Measurements from ENCODE around the gene BRAP.
"Not testable (repeated sequence)": the region's sequence is repeated elsewhere in the genome, so short reads cannot be mapped to it uniquely, and the experiment has no call there.

BRAP gene, protein sequence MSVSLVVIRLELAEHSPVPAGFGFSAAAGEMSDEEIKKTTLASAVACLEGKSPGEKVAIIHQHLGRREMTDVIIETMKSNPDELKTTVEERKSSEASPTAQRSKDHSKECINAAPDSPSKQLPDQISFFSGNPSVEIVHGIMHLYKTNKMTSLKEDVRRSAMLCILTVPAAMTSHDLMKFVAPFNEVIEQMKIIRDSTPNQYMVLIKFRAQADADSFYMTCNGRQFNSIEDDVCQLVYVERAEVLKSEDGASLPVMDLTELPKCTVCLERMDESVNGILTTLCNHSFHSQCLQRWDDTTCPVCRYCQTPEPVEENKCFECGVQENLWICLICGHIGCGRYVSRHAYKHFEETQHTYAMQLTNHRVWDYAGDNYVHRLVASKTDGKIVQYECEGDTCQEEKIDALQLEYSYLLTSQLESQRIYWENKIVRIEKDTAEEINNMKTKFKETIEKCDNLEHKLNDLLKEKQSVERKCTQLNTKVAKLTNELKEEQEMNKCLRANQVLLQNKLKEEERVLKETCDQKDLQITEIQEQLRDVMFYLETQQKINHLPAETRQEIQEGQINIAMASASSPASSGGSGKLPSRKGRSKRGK

DNA sequence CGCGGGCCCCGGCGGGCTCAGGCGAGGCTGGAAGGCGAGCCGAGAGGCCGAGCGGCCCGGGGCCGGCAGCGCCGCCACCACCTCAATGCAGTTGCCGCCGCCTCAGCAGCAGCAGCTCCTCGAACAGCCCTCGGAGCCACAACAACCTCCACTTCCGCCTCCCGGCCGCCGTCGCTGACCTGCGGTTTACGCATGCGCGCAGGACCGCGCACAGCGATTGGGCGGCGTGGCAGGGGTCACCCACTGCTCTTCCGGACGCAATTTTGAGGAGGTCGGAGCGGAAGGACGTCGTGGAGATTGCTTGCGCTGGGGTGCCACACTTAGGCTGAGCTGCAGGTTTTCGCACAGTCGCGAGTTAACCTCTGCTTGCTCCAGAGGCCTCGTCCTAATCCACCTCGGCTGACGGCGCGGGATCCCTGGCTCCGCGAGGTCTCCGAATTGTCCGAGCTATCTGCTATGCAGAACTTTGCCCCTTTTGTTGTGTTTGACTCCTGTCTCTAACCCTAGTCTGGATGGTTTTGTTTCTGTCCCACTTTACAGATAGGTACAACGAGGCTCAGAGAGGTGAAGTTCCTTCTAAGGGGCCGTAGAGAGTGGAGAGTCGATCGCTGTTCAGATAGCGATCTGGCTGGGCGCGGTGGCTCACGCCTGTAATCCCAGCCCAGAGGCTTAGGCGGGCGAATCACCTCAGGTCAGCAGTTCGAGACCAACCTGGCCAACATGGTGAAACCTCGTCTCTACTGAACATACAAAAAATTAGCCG, at the start of gene BRAP, which contains the start of gene ACAD10:
Gene BRAP, minus strand, starts transcription at position 146 of the 763 bp plus-strand sequence. CDS start 164 bp downstream, outside the sequence.
Gene ACAD10, plus strand, starts transcription at position 243 of the 763 bp plus-strand sequence. CDS start 6,657 bp downstream, outside the sequence.
- no peak for FAIRE-seq

DNA sequence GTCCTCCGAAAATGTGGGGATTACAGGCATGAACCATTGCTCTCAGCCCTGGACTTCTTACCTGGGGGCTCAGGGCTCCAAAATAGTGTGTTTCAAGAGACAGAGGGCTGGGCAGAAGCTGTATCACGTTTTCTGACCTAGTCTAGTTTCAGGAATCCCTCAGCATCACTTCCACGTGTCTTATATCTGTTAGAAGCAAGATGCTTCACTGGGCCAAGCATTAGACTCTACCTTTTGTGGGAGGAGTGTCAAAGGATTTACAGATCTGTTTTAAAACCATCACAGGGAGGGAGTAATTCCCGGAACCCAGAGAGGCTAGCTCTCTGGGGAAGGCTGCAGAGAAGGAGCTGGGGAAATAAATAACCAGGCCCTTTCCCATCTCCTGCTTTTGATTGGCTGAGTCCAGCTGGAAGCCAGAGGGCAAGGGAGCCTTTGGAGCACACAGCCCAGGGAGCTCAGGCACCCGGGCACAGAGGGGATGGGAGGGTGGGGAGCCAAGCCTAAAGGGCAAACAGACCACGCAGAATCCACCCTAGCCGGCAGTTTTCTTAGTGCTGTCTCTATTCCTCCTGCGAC, 47.7 kb upstream of the BRAP start:
- FAIRE-seq: no peak

DNA sequence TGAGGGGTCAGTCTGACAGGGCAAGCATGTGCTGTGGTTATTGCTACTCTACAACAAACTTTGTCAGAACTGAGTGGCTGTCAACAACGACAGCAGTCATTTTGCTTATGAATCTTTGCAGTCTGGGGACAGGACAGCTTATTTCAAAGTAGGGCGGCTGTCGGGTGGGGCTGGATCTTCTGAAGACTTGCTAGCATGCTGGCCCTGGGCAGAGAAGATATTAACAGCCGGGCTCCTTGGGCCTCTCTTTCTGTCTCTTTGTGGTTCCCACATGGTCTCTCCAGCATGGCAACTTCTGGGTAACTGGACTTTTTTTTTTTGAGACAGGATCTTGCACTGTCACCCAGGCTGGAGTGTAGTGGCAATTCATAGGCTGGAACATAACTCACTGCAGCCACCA, 47.0 kb upstream of the BRAP start:
- no peak for FAIRE-seq

DNA sequence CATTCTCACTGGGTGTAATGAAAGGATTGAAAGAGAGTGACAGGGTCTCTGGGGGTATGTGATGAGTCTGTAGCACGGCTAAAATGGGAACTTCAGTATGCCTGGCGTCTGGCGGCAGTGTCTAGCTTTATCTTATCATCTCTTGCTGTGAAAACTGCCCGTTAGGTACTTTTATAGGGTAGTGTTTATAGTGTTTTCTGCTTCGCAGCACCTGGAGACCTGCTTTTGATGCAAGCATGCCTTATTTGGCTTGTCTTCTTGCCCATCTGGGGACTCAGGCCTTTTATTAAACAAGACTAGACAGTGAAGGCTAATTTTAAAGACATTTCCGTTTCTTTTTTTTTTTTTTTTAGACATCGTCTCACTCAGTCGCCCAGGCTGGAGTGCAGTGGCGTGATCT, 44.7 kb upstream of the BRAP start:
- FAIRE-seq: no peak

DNA sequence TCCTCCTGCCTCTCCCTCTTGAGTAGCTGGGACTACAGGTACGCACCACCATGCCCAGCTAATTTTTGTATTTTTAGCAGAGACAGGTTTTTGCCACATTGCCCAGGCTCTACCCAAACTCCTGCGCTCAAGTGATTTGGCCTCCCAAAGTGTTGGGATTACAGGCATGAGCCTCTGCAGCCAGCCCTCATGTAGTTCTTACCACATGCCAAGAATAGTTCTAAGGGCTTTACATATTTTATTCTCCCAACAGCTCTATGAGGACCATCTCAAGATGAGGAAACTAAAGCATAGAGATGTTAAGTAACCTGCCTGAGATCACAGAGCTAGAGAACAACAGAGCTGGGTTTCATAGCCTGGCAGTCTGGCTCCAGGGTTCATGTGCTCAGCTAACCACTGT, 43.0 kb upstream of the BRAP start:
- FAIRE-seq: no peak

DNA sequence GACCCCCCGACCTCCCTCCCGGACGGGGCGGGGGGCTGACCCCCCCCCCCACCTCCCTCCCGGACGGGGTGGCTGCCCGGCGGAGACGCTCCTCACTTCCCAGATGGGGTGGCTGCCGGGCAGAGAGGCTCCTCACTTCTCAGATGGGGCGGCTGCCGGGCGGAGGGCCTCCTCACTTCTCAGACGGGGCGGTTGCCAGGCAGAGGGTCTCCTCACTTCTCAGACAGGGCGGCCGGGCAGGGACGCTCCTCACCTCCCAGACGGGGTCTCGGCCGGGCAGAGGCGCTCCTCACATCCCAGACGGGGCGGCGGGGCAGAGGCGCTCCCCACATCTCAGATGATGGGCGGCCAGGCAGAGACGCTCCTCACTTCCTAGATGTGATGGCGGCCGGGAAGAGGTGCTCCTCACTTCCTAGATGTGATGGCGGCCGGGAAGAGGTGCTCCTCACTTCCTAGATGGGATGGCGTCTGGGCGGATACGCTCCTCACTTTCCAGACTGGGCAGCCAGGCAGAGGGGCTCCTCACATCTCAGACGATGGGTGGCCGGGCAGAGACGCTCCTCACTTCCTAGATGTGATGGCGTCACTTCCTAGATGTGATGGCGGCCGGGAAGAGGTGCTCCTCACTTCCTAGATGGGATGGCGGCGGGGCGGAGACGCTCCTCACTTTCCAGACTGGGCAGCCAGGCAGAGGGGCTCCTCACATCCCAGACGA, 38.0 kb upstream of the BRAP start:
- not testable (repeated sequence) for FAIRE-seq

DNA sequence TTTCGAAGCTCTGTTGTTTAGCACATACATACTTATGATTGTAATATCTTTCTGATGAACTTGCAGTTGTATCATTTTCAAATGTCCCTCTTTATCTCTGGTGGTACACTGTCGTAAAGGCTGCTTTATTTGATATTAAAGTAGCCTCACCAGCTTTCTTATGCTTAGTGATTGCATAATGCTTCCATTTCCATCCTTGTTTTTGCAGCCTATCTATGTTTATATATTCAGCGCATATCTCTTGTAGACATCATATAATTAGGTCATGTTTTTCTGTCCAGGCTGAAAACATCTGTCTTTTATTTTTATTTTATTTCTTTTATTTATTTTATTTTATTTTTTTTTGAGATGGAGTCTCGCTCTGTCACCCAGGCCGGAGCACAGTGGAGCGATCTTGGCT, 34.7 kb upstream of the BRAP start:
- FAIRE-seq: no peak

DNA sequence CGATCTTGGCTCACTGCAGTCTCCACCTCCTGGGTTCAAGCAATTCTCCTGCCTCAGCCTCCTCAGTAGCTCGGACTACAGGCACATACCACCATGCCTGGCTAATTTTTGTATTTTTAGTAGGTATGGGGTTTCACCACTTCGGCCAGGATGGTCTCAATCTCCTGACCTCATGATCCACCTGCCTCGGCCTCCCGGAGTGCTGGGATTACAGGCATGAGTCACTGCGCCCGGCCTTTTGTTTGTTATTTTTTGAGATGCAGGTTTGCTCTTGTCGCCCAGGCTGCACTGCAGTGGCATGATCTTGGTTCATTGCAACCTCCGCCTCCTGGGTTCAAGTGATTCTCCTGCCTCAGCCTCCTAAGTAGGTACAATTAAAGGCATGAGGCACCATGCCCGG, 33.6 kb upstream of the BRAP start:
- FAIRE-seq: not testable (repeated sequence)

DNA sequence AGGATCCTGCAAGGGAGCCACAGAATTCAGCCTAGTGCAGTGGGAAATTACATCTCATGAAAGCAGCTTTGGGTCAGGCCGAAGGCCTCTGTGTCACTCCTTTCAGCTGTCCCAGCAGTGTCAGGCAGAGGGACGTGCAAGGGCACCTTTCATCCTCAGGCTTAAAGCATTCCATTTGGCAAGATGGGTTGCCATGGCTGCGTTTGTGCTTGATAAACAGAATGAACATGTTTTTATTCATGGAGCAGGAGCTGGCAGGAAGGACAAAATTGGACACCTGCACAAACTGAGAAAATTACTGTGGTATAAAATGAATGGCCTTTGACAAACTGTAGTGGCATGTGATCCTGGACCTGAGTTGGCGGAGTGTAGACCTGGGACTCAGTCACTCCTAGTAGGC, 29.5 kb upstream of the BRAP start:
- FAIRE-seq: no peak

DNA sequence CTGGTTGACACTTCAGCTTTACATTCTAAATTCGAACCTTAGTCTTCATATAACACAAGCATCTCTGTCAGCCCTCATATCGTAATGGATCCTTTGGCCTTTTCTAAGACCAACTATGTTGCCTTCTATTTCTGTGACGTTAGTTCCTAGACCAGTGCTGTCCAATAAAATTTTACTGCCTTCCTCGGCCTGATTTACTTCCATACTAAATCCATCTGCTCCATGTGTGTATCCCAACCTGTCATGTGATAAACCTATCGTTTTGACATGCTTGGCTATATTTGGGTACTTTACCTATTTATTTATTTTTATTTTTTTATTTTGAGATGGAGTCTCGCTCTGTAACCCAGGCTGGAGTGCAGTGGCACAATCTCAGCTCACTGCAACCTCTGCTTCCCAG, 20.4 kb upstream of the BRAP start:
- FAIRE-seq: no peak

DNA sequence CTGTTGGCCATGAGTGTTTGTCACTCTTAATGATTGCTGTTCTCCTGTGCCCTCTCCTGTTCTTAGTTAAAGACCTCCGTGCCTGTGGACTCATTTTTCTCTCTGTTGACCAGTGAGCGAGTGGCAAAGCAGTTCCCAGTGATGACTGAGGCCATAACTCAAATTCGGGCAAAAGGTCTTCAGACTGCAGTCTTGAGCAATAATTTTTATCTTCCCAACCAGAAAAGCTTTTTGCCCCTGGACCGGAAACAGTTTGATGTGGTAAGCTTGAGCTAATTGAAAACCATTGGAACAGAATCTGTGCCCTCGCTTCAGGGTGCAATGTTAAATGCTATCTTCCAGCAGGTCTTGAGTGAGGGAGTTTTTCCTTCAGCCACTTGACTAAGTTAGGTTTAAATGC, 19.9 kb upstream of the BRAP start:
- no peak for FAIRE-seq

DNA sequence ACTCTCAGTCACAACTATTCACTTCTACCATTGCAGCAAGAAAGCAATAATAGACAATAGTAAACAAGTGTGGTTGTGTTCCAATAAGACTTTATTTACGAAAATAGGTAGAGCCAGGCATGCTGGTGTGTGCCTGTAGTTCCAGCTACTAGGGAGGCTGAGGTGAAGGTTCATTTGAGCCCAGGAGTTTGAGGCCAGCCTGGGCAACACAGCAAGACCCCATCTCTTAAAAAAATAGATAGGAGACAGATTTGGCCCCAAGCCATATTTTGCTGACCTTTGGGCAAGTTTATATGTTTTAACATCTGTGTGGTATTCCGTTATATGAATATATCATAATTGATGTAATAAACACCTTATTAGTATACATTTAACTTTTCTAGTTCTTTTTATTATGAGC, 14.2 kb upstream of the BRAP start:
- no peak for FAIRE-seq

DNA sequence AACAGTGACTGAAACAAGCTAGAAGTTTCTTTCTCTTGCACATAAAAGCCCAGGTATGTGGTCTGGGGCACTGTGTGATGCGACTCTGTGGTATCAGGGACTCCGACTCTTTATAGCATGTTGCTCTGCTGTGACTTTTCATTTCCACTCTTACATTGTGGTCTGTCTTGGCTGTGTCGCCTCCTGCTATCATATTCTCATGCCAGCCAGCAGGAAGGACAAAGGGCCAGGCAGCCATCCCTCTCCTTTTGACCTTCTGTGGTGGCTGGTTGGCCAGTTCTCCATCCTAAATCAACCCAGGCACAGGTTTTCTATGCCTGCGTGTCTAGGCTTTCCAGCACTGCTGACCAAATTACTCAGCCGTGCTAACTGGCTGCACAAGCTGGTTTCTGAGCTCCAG, 8.1 kb upstream of the BRAP start:
- no peak for FAIRE-seq

DNA sequence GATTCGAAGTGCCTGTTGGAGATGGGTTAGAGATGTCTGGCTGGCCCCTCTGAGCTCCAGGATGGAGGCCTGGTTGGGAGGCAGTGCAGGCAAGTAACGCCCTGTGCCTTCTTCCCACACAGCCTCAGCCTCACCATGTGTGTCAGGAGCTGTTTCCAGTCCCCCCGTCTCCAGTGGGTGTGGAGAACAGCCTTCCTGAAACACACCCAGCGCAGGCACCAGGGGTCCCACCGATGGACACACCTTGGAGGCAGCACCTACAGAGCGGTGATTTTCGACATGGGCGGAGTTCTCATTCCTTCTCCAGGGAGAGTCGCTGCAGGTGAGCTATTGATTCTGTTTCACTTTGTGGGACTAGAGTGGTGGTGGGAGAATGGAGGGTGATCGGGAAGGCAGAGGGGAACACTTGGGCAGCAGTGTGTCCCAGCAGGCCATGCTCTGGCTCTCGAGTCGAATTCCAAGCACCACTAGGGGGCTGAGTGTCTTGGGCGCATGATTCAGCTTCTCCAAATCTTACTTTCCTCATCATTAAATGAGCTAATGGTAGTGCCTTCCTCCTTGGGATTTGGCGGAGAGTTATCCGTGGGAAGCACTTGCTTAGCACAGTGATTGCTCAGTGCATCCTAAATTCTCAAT, 6.9 kb upstream of the BRAP start:
- no peak for FAIRE-seq

DNA sequence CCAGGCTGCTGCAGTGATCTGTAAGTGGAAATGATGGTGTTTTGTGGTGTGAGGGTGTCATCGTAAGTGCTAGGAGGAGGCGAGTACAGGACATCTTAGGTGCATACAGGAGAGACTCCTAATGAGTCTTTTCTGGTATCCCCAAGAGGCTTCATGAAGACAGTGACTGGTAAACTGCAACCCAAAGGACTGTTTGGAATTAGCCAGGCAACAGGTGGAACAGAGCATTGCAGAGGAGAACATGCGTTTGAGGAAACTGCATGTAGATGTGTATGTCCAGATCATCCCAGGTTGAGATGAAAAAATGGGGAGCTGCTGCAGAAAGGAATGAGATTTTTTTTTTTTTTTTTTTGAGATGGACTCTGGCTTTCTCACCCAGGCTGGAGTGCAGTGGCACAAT, 5.5 kb upstream of the BRAP start:
- FAIRE-seq: no peak

DNA sequence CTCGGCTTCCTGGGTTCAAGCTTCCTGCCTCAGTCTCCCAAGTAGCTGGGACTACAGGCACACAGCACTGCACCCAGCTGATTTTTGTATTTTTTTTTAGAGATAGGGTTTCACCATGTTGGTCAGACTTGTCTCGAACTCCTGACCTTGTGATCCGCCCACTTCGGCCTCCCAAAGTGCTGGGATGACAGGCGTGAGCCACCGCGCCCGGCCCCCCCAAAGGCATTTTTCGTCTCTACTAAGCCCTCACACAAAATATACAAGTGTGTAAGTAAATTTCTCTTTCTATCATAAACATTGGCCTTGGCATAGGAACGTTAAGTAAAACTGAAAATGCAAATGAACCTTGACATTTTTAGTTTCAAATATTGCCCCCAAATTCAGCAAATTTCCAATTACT, 2.2 kb upstream of the BRAP start:
- FAIRE-seq: no peak

DNA sequence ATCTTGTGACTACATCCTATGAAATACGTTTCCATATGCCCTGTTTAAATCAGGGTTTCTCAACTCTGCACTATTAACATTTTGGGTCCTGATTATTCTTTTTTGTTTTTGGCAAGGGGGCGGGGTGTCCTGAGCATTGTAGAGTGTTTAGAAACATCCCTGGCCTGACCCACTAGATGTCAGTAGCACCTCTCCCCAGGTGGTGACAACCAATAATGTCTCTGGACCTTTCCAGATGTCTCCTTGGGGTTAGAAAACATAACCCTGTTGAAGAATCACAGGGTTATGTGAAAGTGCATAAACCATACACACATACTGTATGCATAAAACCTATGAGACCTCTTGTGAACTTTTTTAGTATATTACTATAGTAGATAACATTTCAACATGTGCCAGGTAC, 1.5 kb upstream of the BRAP start:
- no peak for FAIRE-seq

DNA sequence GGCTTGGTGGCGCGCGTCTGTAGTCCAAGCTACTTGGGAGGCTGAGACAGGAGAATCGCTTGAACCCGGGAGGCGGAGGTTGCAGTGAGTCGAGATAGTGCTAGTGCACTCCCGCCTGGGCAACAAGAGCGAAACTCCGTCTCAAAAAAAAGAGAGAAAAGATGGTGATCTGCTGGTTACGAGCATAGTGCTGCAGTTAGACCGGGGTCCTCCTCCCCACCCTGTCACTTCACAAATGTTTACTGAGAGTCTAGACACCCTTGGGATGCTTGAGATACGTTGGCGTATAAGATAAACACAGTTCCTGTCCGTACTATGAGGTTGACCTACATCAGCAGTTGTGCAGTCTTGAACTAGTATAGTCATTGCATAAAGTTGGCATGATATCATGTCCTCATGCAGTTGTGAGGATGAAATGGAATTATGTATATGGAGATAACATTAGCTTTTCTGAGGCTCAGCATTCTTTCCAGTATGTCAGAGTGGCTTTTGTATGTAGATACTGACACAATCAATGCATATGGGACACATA, 884 bp upstream of the BRAP start:
- FAIRE-seq: no peak

DNA sequence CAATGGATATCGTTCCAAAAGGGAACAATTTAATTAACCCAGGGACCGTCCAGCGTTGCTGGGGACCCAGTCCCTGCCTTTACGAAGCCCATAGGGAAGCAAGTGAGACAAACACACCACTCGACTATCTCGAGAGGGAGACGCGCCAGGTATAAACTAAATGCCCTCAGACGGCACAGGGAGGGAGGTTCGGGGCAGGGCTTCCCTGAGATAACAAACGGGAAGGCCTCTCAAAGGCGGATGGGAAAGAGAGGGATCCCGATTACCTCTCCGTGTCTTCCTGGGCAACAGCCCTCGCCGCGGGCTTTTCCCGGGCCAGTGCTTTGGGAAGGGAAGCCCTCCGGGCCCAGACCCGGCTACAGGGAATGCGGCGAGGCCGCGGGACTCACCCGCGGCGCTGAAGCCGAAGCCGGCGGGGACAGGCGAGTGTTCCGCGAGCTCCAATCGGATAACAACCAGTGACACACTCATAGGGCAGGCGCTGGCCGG, 390 bp downstream of the BRAP start:
- no peak for FAIRE-seq

DNA sequence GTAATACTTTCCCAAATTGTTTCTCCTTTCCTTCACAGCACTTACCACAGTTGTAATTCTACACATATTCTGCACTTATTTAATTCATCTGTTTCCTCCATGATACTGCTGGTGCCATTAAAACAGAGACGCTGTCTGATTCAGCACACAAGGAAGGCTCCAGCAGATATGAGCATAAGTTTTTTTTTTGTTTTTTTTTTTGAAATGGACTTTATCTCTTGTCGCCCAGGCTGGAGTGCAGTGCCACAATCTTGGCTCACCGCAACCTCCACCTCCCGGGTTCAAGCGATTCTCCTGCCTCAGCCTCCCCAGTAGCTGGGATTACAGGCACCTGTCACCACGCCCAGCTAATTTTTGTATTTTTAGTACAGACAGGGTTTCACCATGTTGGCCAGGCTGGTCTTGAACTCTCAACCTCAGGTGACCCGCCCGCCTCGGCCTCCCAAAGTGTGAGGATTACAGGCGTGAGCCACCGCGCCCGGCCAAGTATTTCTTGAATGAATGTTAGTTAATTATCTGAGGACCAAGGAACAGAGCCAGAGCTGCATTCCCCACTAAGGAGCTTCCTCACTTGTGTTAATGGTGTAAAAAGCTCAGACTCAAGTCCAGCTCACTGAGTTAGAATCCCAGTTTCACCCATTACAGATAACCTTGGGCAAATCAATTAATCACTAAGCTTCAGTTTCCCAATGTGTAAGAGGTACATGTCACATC, 1.1 kb downstream of the BRAP start:
- not testable (repeated sequence) for FAIRE-seq

DNA sequence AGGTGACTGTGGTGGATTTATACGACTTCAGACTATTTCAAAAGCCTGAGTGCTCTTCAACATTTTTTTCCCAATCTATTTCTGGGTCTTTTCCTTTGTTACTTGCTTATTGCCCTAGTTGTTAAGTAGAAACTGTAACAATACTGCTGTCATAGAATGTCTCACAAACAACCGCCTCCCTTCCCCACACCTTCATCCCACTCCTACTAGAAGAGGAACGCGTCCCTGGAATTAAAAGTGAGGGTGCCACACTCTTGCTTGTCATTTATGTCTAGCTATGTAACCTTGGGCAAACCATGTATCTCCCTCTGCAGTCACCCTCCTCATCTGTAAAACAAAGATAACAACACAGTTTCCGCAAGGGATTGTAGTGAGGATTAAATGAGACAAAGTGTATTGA, 8.6 kb downstream of the BRAP start:
- FAIRE-seq: no peak
